ENCODE measurements around the gene IGFBPL1.
A peak's percentile ranks its signal among the peaks of the same experiment; 100 is the strongest.

IGFBPL1 gene

DNA sequence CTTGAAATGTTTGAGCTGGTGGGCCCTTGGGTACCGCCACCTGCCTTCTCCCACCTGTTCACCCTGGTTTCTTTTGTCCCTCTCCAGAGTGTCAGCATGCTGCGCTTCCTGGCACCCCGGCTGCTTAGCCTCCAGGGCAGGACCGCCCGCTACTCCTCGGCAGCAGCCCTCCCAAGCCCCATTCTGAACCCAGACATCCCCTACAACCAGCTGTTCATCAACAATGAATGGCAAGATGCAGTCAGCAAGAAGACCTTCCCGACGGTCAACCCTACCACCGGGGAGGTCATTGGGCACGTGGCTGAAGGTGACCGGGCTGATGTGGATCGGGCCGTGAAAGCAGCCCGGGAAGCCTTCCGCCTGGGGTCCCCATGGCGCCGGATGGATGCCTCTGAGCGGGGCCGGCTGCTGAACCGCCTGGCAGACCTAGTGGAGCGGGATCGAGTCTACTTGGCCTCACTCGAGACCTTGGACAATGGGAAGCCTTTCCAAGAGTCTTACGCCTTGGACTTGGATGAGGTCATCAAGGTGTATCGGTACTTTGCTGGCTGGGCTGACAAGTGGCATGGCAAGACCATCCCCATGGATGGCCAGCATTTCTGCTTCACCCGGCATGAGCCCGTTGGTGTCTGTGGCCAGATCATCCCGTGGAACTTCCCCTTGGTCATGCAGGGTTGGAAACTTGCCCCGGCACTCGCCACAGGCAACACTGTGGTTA, 28.4 kb downstream of the IGFBPL1 start:
- DNase-seq (ENCODE audit: low read depth): no peak

DNA sequence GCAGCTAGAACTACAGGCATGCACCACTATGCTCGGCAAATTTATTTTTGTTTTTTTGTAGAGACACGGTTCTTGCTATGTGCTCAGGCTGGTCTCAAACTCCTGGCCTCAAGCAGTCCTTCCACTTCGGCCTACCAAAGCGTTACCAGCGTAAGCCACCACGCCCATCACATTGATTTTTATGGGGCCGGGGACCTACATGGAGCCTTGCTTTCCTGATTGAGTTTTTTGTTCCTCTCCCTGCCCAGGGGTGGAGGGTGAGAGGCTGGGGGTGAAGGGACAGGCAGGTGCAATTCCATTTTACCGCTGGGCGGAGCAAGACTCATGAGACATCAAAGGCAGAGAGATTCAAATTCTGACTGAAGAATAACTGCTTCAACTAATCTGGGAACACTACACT, 29.8 kb downstream of the IGFBPL1 start:
- no peak for DNase-seq (ENCODE audit: low read depth)

DNA sequence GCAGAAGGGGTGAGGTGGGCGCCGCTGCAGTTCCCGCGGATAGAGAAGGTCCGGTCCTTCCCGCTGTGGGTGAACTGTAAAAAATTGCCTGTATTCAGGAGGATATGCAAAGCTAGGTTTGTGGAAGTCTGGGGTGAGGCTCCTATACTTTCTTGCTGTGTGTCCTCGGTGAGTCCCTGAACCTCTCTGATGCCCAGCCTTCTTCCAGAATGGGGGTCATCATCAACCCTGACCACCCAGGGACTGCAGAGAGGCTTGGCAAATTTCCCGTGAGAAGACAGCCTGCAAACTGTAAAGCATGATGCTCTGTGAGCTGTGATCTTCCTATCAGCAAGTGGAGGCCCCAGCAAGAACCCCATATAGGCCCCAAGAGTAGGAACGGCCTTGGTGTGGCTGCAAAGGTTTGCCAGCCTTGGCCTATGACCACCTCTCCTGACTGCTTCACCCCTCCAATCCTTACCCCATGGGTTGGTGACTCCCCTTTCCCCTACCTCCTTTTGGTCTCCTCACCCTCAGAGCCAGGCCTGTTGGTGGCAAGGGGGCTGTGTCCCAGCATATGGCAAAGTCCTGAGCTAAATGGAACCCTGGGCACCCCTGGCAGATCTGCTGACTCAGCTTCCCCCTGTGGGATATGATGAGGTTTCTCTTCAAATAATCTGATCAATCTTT, 31.0 kb downstream of the IGFBPL1 start:
- no peak for DNase-seq (ENCODE audit: low read depth)

DNA sequence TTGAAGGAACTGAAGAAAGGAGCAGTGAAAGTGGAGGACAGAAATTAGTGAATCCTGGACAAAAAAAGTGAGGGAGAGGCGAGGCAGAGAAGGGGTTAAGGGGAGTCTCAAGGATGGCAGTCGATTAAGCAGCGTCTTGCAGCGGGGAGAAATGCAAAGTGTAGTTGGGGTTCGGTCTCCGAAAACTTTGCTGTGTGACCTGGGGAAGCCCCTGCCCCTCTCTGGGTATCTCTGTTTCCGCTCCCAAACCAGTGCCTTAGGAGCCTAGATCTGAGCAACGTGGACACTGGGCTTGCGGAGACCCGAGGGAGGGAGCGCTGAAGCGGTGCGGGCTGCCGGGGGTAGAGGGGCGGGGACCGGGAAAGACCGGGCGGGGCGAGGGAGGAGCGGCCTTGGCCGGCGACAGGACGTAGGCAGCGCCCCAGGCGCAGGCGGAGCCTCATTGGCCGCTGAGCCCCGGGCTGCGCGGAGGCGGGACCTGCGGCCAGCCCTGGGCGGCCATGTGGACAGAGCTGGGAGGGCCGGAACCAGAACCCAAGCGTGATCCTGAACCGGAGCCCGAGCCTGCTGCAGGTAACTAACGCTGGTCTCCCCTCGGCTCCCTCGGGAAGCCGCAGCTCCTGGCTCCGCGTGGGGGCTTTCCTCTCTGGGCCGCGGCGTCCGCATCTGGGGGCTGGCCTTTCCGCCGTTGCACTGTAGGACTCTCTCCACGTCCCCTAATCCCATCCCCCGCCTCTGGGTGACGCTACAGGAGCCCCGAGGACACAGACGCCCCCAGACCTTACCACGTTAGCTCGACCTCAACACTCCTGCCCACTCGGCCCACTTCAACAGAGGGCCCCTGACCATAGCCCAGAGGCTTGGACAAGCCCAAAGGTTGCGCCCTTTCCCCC, 31.8 kb downstream of the IGFBPL1 start, which contains the start of gene ALDH1B1:
Gene ALDH1B1 (plus strand): TSS at position 468 of the 893 bp plus-strand sequence. CDS start 3,047 bp downstream, outside the sequence.
- DNase-seq (ENCODE audit: low read depth): peak; percentile 53

DNA sequence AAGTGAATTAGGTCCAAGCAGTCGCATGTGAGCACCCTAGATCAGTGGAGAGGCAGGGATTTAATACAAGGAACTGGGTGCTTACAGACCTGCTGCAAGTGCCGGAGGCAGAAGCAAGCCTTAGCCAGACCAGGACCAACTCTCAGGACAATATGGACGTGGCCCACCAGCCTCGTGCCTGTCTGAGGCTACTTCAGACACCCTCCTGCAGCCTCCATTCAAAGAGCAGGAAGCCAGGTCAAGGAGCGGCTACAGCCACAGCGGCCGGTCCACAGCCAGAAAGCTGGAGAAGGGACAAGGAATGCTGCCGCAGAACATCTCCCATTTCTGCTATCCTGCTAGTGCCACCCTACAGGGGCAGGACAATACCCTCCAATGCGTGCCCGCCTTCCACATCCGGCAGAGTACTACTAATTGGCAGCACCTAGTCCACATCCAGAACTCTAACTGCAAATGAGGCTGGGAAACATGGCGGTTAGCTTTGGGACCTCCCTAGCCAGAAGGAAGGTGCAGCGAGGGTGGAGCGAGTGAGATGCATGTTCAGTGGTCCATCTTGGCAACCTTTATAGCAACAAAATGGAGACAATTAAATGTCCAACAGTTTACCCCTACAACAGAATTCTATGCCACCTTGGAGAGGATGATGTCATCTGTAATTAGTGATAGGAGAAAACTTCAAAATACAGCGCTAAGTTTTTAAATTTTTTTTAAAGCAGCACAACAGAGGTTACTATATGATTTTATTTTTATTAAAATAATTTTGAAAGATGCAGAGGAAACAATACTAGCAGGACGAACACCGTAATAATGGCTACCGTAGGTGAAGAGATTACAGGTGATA, 32.8 kb downstream of the IGFBPL1 start:
- no peak for DNase-seq (ENCODE audit: low read depth)

DNA sequence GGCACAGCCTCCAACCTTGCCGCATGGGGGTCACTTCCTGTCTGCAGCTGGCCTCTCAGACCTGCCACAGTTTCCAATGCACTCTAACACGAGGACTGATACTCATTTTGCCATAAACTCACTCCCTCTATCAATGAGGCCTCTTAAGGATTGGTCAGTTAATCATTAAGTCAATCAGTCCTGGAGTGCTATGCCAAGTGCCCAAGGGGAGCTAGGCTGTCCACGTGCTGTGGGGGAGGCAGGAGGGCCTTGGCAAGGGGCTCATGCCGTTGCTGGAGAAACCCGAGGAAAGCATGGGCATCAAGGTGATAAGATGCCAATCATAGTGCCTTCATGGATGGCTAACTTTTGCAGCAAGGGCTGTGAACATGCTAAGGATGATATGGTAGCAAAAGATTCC, 33.4 kb downstream of the IGFBPL1 start:
- no peak for DNase-seq (ENCODE audit: low read depth)

DNA sequence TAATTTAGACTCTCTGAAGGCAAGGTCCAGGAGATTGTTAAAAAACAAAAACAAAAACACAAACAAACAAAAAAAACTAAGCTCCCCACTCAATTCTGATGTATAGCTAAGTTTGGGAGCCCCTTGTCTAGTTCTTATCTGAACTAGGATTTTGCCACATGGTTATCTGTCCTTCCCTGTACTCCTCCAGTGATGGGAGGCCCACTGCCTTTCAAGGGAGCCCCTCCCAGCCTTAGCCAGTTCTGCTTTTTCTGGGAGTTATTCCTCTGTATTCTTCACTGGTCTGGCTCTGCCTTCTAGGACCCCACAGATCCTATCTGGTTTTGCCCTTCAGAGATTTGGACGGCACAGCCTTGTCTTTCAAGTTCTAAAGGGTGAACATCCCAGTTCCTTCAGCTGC, 33.8 kb downstream of the IGFBPL1 start:
- no peak for DNase-seq (ENCODE audit: low read depth)

DNA sequence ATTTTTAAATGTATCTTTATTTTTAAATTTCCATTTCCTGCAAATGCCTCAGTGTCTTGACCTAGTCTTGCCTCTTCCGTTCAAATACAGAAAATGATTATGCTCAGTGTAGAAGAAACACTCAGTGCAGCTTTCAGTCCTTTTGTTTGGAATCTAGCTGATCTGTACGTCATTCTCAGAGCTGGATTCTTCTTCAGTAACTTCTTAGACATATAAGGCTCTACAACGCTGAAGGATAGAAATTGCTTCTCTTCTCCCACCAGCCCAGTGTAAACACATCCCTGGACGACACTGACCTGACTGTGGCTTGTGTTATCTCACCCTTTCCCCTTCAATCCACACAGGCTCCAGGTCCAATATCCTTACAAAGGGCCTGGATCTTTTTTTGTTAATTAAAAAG, 34.9 kb downstream of the IGFBPL1 start:
- no peak for DNase-seq (ENCODE audit: low read depth)

DNA sequence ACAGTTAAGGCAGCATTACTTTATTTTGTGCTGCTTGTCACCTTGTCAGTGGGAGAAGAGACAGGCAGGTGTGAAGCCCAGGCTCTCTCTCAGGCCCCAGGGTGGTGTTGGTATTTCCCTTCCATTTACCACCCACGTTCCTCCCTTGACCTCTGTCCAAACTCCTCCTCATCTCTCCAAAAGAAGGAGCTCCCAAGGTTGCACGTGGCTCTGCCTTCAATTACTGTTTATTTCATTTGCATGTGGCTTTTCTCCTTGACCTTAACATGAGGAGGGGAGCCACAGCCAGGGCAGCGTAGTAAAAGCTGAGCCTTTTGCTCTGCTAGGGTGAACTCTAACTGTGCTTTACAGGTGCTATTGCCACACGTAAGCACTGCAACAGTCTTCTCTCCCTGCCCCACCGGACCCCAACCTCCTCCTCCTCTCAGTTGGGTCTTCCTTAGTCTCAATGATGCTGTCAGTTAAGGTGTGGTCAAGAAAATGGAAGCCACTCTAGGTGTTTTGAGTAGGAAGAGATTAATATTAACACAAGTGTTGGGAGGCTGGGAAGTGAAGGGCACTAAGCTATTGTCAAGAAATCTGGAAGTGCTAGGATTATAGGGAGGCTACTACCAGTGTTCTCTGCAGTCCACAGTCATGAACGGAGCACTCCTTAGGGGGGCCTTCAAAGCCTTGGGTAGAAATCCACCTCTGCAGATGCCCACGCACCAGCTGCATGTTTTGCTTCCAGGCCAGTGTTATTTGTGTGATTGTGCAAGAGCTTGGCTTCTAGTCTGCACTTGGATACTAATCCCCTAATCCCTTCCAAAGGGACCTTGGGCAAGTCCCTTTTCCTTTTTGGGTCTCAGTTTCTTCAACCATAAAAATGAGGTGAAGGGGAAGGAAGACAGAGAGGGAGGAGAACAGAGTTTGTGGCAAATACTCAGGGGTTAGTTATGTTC, 35.7 kb downstream of the IGFBPL1 start:
- no peak for DNase-seq (ENCODE audit: low read depth)

DNA sequence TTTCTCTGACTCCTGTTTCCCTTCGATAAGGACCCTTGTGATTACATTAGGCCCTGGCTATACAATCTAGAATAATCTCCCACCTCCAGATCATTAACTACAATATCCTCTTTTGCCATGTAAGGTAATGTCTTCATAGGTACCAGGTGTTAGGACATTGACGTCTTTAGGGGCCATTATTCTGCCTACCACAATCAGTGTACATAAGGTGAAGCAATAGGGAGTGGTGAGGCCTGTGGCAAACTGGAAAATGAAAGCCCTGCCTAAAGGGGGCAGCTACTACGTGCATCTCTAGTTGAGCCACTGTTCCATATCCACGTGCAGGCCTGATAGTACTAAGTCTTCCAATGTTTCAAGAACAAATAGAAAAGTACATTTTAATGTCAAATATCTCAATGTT, 36.5 kb downstream of the IGFBPL1 start:
- DNase-seq (ENCODE audit: low read depth): no peak

DNA sequence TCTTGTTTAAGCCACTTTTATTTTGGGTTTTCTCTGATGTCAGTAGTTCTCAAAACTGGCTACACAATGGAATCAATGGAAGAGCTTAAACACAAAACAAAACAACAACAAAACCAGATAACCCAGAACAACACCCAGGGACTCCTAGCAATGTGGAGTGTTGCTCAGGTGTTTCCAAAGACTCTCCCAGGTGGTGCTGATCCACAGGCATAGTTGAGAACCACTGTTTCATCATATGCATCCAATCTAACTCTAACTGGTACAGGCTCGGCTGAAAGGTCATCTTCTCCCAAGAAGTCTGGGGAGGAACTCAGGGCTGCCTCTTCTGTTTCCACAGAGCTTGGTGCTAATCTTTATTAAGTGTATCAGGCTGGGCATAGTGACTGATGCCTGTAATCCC, 37.2 kb downstream of the IGFBPL1 start:
- DNase-seq (ENCODE audit: low read depth): no peak

DNA sequence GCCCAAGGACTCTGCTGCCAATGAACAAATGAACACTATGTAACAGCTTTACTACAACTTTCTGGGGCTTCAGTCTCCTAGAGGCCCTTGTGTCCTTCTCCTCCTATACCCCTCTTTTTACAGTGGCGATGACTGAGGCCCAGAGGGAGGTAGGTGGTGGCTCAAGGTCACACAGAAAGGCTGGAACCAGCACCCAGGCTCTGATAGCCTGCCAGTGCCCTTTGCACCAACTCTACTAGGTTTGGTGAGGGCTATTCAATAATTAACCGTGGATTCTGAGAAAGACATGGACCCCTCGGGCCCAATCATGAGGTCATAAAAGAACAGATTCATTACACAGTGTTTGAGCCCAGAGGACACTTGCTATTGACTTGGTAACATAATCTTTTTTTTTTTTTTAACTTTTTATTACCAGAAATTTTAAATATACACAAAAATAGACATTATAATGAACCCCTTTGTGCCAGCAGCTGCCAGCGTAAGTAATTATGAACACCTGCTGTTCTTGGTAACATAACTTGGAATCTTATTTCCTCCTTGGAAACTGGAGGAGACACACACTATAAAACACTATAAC, 37.8 kb downstream of the IGFBPL1 start:
- no peak for DNase-seq (ENCODE audit: low read depth)

DNA sequence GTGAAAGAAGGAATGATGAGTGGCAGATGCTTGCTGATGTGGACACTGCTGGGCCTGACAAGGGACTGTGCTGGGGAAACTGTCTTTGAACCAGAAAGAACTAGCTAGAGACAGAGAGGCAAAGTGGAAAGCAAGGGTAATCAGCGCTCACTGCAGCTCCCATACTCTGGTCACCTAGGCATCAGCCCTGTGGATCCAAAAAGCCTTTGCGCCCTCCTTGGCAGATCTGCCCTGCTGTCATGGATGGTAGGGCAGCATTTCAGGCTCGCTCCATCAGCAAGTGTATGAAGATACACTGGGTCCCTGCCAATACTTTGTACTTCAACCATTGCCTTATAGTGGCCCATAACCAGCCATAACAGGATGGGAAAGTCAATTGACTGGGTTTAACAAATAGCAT, 38.4 kb downstream of the IGFBPL1 start:
- DNase-seq (ENCODE audit: low read depth): no peak

DNA sequence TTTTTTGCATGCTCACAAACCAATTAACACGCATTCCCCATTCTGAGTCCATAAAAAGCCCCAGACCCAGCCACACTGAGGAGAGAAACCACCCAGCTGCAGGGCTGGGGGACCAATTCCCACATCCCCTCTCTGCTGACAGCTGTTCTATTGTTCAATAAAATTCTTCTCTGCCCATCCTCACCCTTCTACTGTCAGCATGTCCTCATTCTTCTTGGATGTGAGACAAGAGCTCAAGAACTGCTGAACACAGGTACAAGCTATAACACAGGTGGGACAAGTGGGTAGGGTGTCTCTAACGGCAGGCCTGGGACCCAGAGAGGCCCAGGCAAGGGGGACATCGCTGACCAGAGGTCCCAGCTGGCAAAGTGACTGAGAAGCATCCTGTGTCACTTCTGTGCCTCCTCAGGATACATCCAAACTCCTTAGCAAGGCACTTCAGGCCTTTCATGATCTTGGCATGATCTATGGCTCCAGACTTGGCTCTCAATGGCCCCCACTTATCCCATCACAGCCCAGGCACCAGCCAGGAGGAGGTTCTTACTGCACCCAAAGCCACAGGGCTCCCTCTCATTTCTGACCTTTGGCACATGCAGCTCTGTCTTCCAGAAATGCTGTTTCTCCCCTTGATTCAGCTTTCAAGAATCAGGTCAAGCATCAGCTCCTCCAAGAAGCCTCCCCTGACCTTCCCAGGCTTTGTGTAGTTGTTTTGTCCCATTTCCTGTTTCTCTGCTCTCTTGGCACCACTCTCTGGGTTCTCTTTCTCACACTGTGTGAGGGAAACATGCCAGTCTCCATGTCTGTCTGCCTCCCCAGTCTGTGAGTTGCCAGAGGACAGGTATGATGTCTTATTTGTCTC, 39.0 kb downstream of the IGFBPL1 start:
- DNase-seq (ENCODE audit: low read depth): no peak

DNA sequence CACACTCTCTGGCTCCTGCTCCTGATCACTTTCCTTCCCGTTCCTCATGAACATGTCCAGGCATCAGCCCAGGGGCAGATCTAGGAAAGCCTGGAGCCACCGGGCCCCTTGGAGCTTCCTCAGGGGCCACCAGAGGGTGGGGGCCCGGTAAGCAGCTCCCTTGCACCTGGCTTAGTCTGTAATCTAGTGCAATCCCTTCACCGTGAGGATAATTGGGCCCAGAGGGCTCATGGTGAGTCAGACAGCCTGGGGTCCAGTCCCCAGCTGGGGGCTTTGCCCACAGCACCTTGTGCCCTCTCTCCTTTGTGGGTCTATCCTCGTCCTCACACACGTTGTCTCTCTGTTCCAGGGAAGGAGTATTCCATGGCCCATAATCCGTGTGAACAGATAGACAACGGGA, 42.1 kb downstream of the IGFBPL1 start:
- no peak for DNase-seq (ENCODE audit: low read depth)

DNA sequence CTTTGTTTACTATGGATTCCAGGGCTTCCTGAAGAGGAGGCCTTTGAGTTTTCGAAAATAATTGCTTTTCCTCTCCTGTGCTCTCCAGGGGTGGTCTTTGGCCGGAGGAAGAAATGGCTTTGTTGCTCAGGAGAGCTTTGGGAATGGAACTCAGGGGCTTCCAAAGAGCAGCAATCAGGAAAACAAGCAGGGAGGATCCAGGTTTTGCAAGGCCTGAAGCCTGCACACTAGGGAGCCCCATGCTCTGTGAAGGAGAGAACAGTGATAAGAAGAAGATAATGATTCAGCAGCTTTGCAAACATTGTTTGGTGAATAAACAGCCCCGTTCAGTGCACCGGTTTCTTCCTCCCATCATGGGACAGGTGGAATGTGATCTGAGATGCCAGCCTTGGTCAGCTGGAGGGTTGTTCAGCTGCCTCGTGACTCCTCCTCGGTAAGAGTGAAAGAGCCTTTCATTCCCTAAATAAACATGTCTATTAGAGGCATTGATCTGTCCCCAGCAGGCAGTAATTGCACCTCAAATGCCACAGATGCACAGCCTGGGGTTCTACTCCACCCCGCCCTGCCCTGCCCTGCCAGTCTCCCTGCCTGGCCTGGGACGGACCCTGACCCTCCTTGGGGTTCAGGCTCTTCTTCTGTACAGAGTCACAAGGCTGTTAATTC, 43.3 kb downstream of the IGFBPL1 start:
- DNase-seq (ENCODE audit: low read depth): no peak

DNA sequence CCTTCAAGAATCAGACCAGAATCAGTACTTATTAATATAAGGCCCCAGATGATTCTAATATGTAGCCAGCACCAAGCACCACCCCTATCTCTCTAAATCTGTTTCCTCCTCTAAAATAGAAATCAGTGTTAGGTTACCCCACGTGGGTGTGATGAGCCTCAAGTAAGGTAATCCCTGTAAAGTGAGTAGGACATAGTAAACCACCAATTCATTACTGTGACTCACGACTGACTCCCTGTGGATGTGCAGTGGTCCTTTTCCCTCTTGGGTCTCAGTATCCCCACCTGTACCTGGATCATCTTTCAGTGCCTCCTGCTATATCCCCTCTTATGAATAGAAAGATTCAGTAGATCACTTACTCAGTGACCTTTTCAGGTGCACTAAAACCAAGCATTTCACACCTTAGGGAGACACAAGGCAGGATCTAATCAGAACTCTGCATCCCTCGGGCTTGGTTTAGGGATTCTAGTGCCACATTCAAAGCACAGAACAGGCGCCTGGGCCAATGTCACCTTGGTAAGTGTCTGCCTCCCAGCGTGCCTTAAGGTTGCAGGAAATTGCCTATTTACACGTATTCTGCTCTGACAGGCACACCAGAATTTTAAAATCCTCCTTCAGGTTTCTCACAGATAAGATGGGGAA, 43.9 kb downstream of the IGFBPL1 start:
- DNase-seq (ENCODE audit: low read depth): no peak
